OCI-LY3 (cell line): Measurements from ENCODE around the gene PTPRN2.

Experiments
- EZH2phosphoT487 ChIP-seq: fragments of 200-600 bp; shearing (Covaris generic); IDR thresholded peaks from 2 replicates; pipeline ENCODE4 v1.6.1; 2018; ENCODE audit warnings: antibody characterized with exemption, mixed run types, low read depth
- TF ChIP-seq, protein P1 (sequence below): fragments of 200-600, 300-600 bp; sonication (generic); IDR thresholded peaks from 2 replicates; pipeline ENCODE4 v1.5.1; 2014; ENCODE audit warnings: antibody characterized with exemption, low read length, low read depth

DNA sequence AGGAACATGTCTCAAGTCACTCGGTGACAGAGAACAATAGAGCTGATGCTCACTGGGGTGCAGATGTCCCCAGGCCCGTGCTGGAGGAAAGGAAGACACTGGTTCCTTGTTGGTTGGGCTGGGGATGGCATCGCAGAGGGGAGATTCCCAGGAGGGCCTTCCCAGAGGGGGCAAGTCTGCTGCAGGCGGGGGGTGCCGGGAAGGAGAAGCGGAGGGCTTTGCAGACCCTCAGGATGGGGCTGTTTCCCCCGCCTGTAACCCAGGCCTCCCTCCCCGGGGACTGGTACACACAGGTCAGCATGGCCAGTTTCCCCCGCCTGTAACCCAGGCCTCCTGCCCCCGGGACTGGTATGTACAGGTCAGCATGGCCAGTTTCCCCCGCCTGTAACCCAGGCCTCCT lies 967.0 kb downstream of the PTPRN2 start:
- TF ChIP-seq, protein P1, sequence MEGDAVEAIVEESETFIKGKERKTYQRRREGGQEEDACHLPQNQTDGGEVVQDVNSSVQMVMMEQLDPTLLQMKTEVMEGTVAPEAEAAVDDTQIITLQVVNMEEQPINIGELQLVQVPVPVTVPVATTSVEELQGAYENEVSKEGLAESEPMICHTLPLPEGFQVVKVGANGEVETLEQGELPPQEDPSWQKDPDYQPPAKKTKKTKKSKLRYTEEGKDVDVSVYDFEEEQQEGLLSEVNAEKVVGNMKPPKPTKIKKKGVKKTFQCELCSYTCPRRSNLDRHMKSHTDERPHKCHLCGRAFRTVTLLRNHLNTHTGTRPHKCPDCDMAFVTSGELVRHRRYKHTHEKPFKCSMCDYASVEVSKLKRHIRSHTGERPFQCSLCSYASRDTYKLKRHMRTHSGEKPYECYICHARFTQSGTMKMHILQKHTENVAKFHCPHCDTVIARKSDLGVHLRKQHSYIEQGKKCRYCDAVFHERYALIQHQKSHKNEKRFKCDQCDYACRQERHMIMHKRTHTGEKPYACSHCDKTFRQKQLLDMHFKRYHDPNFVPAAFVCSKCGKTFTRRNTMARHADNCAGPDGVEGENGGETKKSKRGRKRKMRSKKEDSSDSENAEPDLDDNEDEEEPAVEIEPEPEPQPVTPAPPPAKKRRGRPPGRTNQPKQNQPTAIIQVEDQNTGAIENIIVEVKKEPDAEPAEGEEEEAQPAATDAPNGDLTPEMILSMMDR, result no peak
- no peak for TF ChIP-seq EZH2phosphoT487
